H9 (cell line): ENCODE measurements around the gene GSTO1. TPM values are rescaled to one million over a fixed set of nuclear protein-coding genes. Genes with fewer than 3 reads are reported as not detected.

ENCODE experiments used
- DNase-seq: peaks from one replicate; pipeline ENCODE4 v3.0.0-alpha.2; 2017
- H2AFZ ChIP-seq: one replicate; pipeline ENCODE4 v1.6.1; 2013; ENCODE audit warnings: mild to moderate bottlenecking, low read length, control low read depth, moderate library complexity
- H2AK5ac ChIP-seq: 2 replicates; pipeline ENCODE4 v1.6.1; 2013; ENCODE audit warnings: low read length, control low read depth, mixed read lengths; ENCODE audit not compliant: insufficient read length
- H2BK120ac ChIP-seq: one replicate; pipeline ENCODE4 v1.6.1; 2013; ENCODE audit warnings: low read depth, mild to moderate bottlenecking, low read length, control low read depth, inconsistent platforms; ENCODE audit not compliant: poor library complexity, severe bottlenecking
- H2BK12ac ChIP-seq: 2 replicates; pipeline ENCODE4 v1.6.1; 2013; ENCODE audit warnings: low read length, control low read depth, mixed read lengths, low read depth; ENCODE audit not compliant: insufficient read length
- H2BK15ac ChIP-seq: 2 replicates; pipeline ENCODE4 v1.6.1; 2013; ENCODE audit warnings: low read depth, low read length, control low read depth
- H2BK20ac ChIP-seq: one replicate; pipeline ENCODE4 v1.6.1; 2013; ENCODE audit warnings: low read depth, mild to moderate bottlenecking, low read length, control low read depth, inconsistent platforms; ENCODE audit not compliant: poor library complexity, severe bottlenecking
- H2BK5ac ChIP-seq: 2 replicates; pipeline ENCODE4 v1.6.1; 2013; ENCODE audit warnings: low read length, control low read depth, mixed read lengths; ENCODE audit not compliant: insufficient read length
- H3K14ac ChIP-seq: 2 replicates; pipeline ENCODE4 v1.6.1; 2013; ENCODE audit warnings: low read length, control low read depth; ENCODE audit not compliant: insufficient read depth
- H3K18ac ChIP-seq: 2 replicates; pipeline ENCODE4 v1.6.1; 2013; ENCODE audit warnings: low read depth, mild to moderate bottlenecking, mixed read lengths, low read length, control low read depth; ENCODE audit not compliant: insufficient read length
- H3K23ac ChIP-seq: 2 replicates; pipeline ENCODE4 v1.6.1; 2013; ENCODE audit warnings: low read length, control low read depth, mixed read lengths, low read depth; ENCODE audit not compliant: insufficient read length
- H3K23me2 ChIP-seq: 2 replicates; pipeline ENCODE4 v1.6.1; 2013; ENCODE audit warnings: low read depth, mild to moderate bottlenecking, mixed read lengths, low read length, control low read depth; ENCODE audit not compliant: insufficient read length, poor library complexity, severe bottlenecking
- H3K27ac ChIP-seq: 2 replicates; pipeline ENCODE4 v1.5.1; 2013; ENCODE audit warnings: low read length, control low read depth, mixed read lengths, low read depth; ENCODE audit not compliant: insufficient read length
- H3K27me3 ChIP-seq: 2 replicates; pipeline ENCODE4 v1.6.1; 2013; ENCODE audit warnings: low read length, control low read depth, inconsistent platforms; ENCODE audit not compliant: insufficient read depth
- H3K4ac ChIP-seq: 2 replicates; pipeline ENCODE4 v1.6.1; 2013; ENCODE audit warnings: low read depth, mild to moderate bottlenecking, control low read depth, inconsistent platforms, low read length, moderate library complexity
- H3K4me1 ChIP-seq: 2 replicates; pipeline ENCODE4 v1.6.1; 2013; ENCODE audit warnings: low read length, control low read depth, inconsistent platforms; ENCODE audit not compliant: insufficient read depth
- H3K4me2 ChIP-seq: 2 replicates; pipeline ENCODE4 v1.6.1; 2013; ENCODE audit warnings: low read length, control low read depth, mixed read lengths; ENCODE audit not compliant: insufficient read length, insufficient read depth
- H3K56ac ChIP-seq: 2 replicates; pipeline ENCODE4 v1.6.1; 2013; ENCODE audit warnings: low read depth, mild to moderate bottlenecking, mixed read lengths, low read length, control low read depth; ENCODE audit not compliant: insufficient read length
- H3K79me1 ChIP-seq: 2 replicates; pipeline ENCODE4 v1.6.1; 2013; ENCODE audit warnings: low read depth, mild to moderate bottlenecking, moderate library complexity, low read length, control low read depth, inconsistent platforms; ENCODE audit not compliant: insufficient read depth, poor library complexity, severe bottlenecking
- H3K79me2 ChIP-seq: 2 replicates; pipeline ENCODE4 v1.6.1; 2013; ENCODE audit warnings: low read length, control low read depth, inconsistent platforms; ENCODE audit not compliant: insufficient read depth
- H3K9ac ChIP-seq: 2 replicates; pipeline ENCODE4 v1.6.1; 2013; ENCODE audit warnings: low read length, control low read depth, mixed read lengths; ENCODE audit not compliant: insufficient read length; ENCODE audit errors: extremely low read depth
- H3K9me3 ChIP-seq: one replicate; pipeline ENCODE4 v1.6.1; 2013; ENCODE audit warnings: low read depth, low read length, inconsistent platforms; ENCODE audit not compliant: control insufficient read depth
- H3T11ph ChIP-seq: one replicate; pipeline ENCODE4 v1.6.1; 2013; ENCODE audit warnings: mild to moderate bottlenecking, low read length, control low read depth, inconsistent platforms
- H4K20me1 ChIP-seq: one replicate; pipeline ENCODE4 v1.6.1; 2013; ENCODE audit not compliant: control insufficient read depth, insufficient read length, insufficient read depth
- H4K5ac ChIP-seq: 2 replicates; pipeline ENCODE4 v1.6.1; 2013; ENCODE audit warnings: low read depth, mild to moderate bottlenecking, mixed read lengths, low read length, control low read depth; ENCODE audit not compliant: insufficient read length
- H4K8ac ChIP-seq: replicated peaks from 2 replicates; pipeline ENCODE4 v1.6.1; 2013; ENCODE audit warnings: low read length, control low read depth, mixed read lengths, low read depth; ENCODE audit not compliant: insufficient read length
- H4K91ac ChIP-seq: 2 replicates; pipeline ENCODE4 v1.6.1; 2013; ENCODE audit warnings: low read depth, mild to moderate bottlenecking, moderate library complexity, mixed read lengths, low read length, control low read depth; ENCODE audit not compliant: insufficient read length
- H3K27ac Mint-ChIP-seq, 3 experiments: 2 replicates in 2 of 3; 3 replicates in 1 of 3; pipeline ENCODE4 v1.8.0; 2020 to 2021; ENCODE audit warnings: mixed read lengths in 3 of 3, mild to moderate bottlenecking in 1 of 3, moderate library complexity in 1 of 3
- H3K27me3 Mint-ChIP-seq: 2 replicates; pipeline ENCODE4 v1.8.0; 2021; ENCODE audit warnings: low read depth, mild to moderate bottlenecking, moderate library complexity, mixed read lengths
- H3K36me3 Mint-ChIP-seq, 3 experiments: 2 replicates in 2 of 3; 3 replicates in 1 of 3; pipeline ENCODE4 v1.8.0; 2020 to 2021; ENCODE audit warnings: low read depth in 3 of 3, mixed read lengths in 3 of 3; ENCODE audit not compliant: insufficient read depth in 1 of 3
- H3K4me1 Mint-ChIP-seq, 2 experiments: 2 replicates each; pipeline ENCODE4 v1.8.0; 2020; ENCODE audit warnings: mixed read lengths in 2 of 2
- H3K4me3 Mint-ChIP-seq, 2 experiments: 2 replicates in 1 of 2; 3 replicates in 1 of 2; pipeline ENCODE4 v1.8.0; 2020 to 2021; ENCODE audit warnings: mild to moderate bottlenecking in 2 of 2, mixed read lengths in 2 of 2, moderate library complexity in 1 of 2
- H3K9me3 Mint-ChIP-seq, 2 experiments: 2 replicates in 1 of 2; 3 replicates in 1 of 2; pipeline ENCODE4 v1.8.0; 2020; ENCODE audit warnings: mild to moderate bottlenecking in 2 of 2, mixed read lengths in 2 of 2, moderate library complexity in 1 of 2
- WGBS: extraction: QIAGEN DNeasy Blood & Tissue Kit; methylation state at CpG from one replicate; pipeline ENCODE4 v1.1.7; 2013; ENCODE audit warnings: missing lambda C conversion rate, low lambda C conversion rate, mixed read lengths; ENCODE audit not compliant: insufficient read length; ENCODE audit errors: extremely low coverage; 5-methylcytosine and 5-hydroxymethylcytosine counted together
- total RNA-seq: library from RNA; stranded (reverse); gene quantifications from 2 replicates; pipeline ENCODE4 v1.2.1, GENCODE V29; 2021
- TF ChIP-seq, protein P1 (sequence below): fragments of 200-600 bp; sonication (generic); conservative IDR thresholded peaks from 3 replicates; pipeline ENCODE4 v1.8.0; 2021; ENCODE audit warnings: antibody characterized with exemption, mild to moderate bottlenecking

Gene GSTO1
- total RNA-seq, 1 experiment from 2014 or later = 114 TPM

DNA sequence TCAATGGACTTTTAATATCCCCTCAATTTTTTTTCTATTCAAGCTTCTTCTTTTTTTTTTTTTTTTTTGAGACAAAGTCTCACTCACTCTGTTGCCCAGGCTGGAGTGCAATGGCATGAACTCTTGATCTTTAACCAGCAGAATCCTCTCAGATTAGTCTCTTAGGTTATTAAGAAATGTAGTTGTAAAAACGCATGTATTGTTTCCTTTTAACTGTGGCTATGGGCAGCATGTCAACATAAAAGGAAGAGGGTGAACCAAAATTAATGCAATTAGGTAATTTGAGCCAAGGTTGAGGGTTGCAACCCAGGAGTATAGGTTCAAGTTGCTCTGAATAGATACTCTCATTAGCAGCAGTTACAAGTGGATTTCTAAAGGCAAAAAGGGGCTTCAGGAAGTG lies 4.3 kb upstream of the GSTO1 start:
- no peak for DNase-seq
- H2BK5ac ChIP-seq = no peak overlapping the region
- WGBS = no CpG with 5 or more reads among the region's 1 CpG
- Mint-ChIP-seq H3K4me1 (peaks cover 40 to 44% of the 10 kb centered on the region in 2 experiments), H3K9me3 (peaks cover 0 to 12% of the 10 kb centered on the region in 2 experiments; a peak in 3 of 5 replicates), H3K27ac (no peak overlapping the region), H3K36me3 (peaks cover 0 to 4% (median 3%) of the 10 kb centered on the region in 3 experiments; a peak in 2 of 7 replicates), H3K4me3 (no peak overlapping the region), H3K27me3 (peaks cover 16% of the 10 kb centered on the region)
- H2BK15ac ChIP-seq = no peak overlapping the region
- no peak overlapping the region for H4K8ac ChIP-seq
- no peaks in the 10 kb centered on the region for H3K79me2 ChIP-seq
- H2AK5ac ChIP-seq = no peak overlapping the region
- no peak overlapping the region for H3K14ac ChIP-seq
- H4K91ac ChIP-seq = no peak overlapping the region
- peaks cover 8% of the 10 kb centered on the region; the same call in 1 of the 2 replicates for H3K4me1 ChIP-seq
- no peak overlapping the region for H3K4me2 ChIP-seq
- no peaks in the 10 kb centered on the region for H3K79me1 ChIP-seq
- H2BK120ac ChIP-seq = no peak overlapping the region
- no peak overlapping the region for H3K9ac ChIP-seq
- no peak overlapping the region for H2BK12ac ChIP-seq
- H3T11ph ChIP-seq = no peak overlapping the region
- H3K9me3 ChIP-seq = no peaks in the 10 kb centered on the region
- TF ChIP-seq, protein P1, sequence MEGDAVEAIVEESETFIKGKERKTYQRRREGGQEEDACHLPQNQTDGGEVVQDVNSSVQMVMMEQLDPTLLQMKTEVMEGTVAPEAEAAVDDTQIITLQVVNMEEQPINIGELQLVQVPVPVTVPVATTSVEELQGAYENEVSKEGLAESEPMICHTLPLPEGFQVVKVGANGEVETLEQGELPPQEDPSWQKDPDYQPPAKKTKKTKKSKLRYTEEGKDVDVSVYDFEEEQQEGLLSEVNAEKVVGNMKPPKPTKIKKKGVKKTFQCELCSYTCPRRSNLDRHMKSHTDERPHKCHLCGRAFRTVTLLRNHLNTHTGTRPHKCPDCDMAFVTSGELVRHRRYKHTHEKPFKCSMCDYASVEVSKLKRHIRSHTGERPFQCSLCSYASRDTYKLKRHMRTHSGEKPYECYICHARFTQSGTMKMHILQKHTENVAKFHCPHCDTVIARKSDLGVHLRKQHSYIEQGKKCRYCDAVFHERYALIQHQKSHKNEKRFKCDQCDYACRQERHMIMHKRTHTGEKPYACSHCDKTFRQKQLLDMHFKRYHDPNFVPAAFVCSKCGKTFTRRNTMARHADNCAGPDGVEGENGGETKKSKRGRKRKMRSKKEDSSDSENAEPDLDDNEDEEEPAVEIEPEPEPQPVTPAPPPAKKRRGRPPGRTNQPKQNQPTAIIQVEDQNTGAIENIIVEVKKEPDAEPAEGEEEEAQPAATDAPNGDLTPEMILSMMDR = no peak
- H3K56ac ChIP-seq = no peak overlapping the region
- H4K5ac ChIP-seq = no peak overlapping the region
- H3K27me3 ChIP-seq = no peaks in the 10 kb centered on the region; the same call in 1 of the 2 replicates
- no peak overlapping the region for H3K4ac ChIP-seq
- H2BK20ac ChIP-seq = no peak overlapping the region
- no peak overlapping the region for H3K18ac ChIP-seq
- no peak overlapping the region for H3K23ac ChIP-seq
- peaks cover 9% of the 10 kb centered on the region for H3K23me2 ChIP-seq
- no peaks in the 10 kb centered on the region for H4K20me1 ChIP-seq
- H2AFZ ChIP-seq = no peak overlapping the region
- no peak overlapping the region for H3K27ac ChIP-seq
